ENCODE measurements around the gene KRABD2.
"Not testable (repeated sequence)": the region's sequence is repeated elsewhere in the genome, so short reads cannot be mapped to it uniquely, and the experiment has no call there.

Gene KRABD2

GRCh38 chr17:8392674-8393469, 16.4 kb upstream of the KRABD2 start:
- DNase-seq: no peak

GRCh38 chr17:8392274-8392673, 15.8 kb upstream of the KRABD2 start:
- no peak for DNase-seq

GRCh38 chr17:8391711-8392110, 15.2 kb upstream of the KRABD2 start:
- DNase-seq: no peak

GRCh38 chr17:8387914-8388651, 11.6 kb upstream of the KRABD2 start:
- no peak for DNase-seq

- DNase-seq: no peak
These were observed 10.3 kb upstream of the KRABD2 start for GRCh38 chr17:8386841-8387240.

- DNase-seq: no peak
These were observed 8.4 kb upstream of the KRABD2 start for GRCh38 chr17:8384801-8385378.

- peak; percentile 93 to 94 for DNase-seq
These were observed 6.8 kb upstream of the KRABD2 start, which contains the start of gene RPL26 for GRCh38 chr17:8383143-8383822. Gene RPL26, minus strand, starts transcription at chr17:8383193. Its CDS starts 883 bp downstream, at chr17:8382310.

GRCh38 chr17:8382880-8383142, 6.3 kb upstream of the KRABD2 start:
- DNase-seq: no peak

GRCh38 chr17:8382052-8382879, 5.8 kb upstream of the KRABD2 start:
- no peak for DNase-seq

GRCh38 chr17:8380049-8380448, 3.5 kb upstream of the KRABD2 start:
- no peak for DNase-seq

GRCh38 chr17:8378117-8378516, 1.6 kb upstream of the KRABD2 start:
- DNase-seq: not testable (repeated sequence)

- DNase-seq: no peak
These were observed 918 bp upstream of the KRABD2 start for GRCh38 chr17:8377422-8377821.

- DNase-seq: no peak
These were observed 705 bp downstream of the KRABD2 start for GRCh38 chr17:8375738-8376259.

GRCh38 chr17:8373856-8374255, 2.6 kb downstream of the KRABD2 start:
- DNase-seq: not testable (repeated sequence)

GRCh38 chr17:8372422-8372821, 4.1 kb downstream of the KRABD2 start:
- no peak for DNase-seq

- no peak for DNase-seq
These were observed 4.7 kb downstream of the KRABD2 start for GRCh38 chr17:8371786-8372185.

GRCh38 chr17:8369944-8370343, 6.6 kb downstream of the KRABD2 start:
- DNase-seq: no peak

GRCh38 chr17:8368193-8368592, 8.3 kb downstream of the KRABD2 start:
- DNase-seq: no peak

GRCh38 chr17:8366231-8366630, 10.3 kb downstream of the KRABD2 start:
- no peak for DNase-seq

GRCh38 chr17:8365143-8365542, 11.4 kb downstream of the KRABD2 start:
- DNase-seq: no peak

- no peak for DNase-seq
These were observed 13.7 kb downstream of the KRABD2 start for GRCh38 chr17:8362651-8363332.

GRCh38 chr17:8360751-8361150, 15.8 kb downstream of the KRABD2 start:
- no peak for DNase-seq
